ENCODE results near the gene GRK2.
A peak's percentile ranks its signal among the peaks of the same experiment; 100 is the strongest.
"Not testable (repeated sequence)": the region's sequence is repeated elsewhere in the genome, so short reads cannot be mapped to it uniquely, and the experiment has no call there.

GRK2 gene

DNA sequence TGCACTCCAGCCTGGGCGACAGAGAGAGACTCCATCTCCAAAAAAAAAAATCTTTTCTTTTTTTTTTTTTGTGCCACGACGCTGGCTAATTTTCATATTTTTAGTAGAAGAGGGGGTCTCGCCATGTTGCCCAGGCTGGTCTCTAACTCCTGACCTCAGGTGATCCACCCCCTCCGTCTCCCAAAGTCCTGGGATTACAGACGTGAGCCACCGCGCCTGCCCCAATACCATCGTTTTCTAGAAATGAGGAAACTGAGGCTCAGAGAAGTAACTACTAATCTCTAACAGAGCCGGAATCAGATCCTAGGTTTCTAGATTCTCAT lies 50.6 kb downstream of the GRK2 start:
- no peak for DNase-seq

DNA sequence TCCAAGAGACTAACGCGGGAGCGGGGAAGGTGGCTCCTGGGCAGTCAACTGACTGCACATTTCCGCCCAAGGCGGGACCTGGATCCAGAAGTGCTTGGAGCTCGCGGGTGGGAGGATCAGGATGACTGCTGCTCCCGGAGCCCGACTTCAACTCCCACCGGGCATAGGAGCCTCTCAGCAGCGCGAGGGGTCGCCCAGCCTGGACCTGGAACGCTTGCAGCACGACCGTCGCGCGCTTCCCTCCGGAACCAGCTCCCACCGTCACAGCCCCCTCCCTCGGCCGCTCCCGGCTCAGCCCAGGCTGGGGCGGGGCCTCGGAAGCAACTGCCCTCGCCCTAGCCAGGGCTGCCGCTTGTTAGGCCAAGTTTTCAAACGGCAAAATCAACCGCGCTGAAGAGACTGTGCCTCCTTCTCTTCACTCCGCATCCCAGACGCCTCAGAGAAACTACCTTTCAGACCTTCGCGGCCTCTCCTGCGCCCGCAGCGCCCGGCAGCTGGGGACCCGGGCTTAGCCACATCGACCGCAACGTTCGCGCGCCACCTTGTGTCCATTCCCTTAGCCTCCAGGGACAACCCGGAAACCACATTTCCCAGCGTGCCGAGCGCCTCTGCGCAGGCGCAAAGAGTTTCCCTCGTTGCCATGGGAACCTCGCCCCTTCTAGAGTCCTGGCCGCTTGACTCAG lies 51.1 kb downstream of the GRK2 start:
- peak; percentile 98 for DNase-seq

DNA sequence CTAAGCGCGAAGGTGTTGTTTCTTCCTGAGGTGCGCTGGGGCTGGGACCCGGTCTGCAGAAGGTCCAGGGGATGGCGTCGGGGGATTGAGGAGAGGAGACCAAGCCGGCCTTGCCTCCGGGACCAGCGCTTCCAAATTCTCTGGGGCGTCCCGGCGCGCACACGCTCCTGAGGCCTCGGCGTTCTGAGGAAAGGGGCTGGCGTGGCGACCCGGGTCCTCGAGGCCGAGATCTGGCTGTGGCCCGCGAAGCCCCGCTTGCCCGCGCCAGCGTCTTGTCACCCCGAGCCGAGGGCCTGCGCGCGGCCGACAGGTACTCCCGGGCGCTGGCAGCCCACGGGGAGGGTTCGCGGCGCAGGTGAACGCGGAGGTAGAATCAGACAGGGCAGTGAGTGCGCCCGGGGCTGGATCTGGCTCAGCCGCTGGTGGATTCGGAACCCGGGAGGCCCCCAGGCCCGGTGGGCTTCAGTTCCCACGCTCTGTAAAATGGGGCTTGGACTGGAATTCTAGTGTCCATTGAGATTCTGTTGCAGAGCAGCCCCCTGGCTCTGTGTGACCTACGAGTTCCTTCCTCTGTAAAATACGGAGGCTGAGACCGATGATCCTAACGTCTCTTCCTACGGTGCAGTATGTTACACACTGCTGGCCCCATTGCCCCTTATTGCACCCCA lies 51.7 kb downstream of the GRK2 start:
- DNase-seq, result no peak

GRCh38 chr11:67318876-67319275 lies 52.6 kb downstream of the GRK2 start:
- DNase-seq, result not testable (repeated sequence)

GRCh38 chr11:67320011-67320410 lies 53.7 kb downstream of the GRK2 start:
- DNase-seq, result no peak

DNA sequence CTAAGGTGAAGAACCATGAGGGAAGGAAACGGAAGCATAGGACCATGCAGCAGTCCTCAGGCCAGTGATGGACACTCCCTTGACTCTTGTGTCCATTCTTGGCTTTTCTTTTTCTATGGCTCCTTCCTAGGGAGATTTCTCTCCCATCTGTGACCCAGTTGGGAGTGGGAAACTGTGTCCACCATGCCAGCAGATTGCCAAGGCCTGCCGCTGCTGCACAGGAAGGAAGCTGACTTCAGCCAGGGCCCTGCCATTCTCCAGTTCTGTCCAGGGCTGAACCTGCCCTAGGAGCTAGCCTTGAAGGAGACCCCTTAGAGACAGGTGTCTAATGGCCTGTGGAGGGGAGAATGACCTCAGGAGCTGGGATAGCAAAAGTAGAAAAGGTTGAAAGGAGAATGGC lies 54.4 kb downstream of the GRK2 start:
- no peak for DNase-seq

GRCh38 chr11:67321313-67321871 lies 55.1 kb downstream of the GRK2 start:
- DNase-seq, result no peak

- no peak for DNase-seq
These were observed 55.8 kb downstream of the GRK2 start for GRCh38 chr11:67322049-67322448.

- DNase-seq, result no peak
These were observed 57.3 kb downstream of the GRK2 start for GRCh38 chr11:67323526-67323925.

- DNase-seq, result peak; percentile 53
These were observed 65.9 kb downstream of the GRK2 start for GRCh38 chr11:67332081-67332691.
